ENCODE measurements around the gene TNFSF4.
A peak's percentile ranks its signal among the peaks of the same experiment; 100 is the strongest.

TNFSF4 gene

GRCh38 chr1:173202424-173203145, 4.5 kb downstream of the TNFSF4 start:
- Mint-ChIP-seq H3K4me3 (peak overlapping the region; percentile 55 to 60), H3K27ac (no peak overlapping the region), H3K4me1 (peaks cover 47 to 58% of the 10 kb centered on the region in 2 donors)

DNA sequence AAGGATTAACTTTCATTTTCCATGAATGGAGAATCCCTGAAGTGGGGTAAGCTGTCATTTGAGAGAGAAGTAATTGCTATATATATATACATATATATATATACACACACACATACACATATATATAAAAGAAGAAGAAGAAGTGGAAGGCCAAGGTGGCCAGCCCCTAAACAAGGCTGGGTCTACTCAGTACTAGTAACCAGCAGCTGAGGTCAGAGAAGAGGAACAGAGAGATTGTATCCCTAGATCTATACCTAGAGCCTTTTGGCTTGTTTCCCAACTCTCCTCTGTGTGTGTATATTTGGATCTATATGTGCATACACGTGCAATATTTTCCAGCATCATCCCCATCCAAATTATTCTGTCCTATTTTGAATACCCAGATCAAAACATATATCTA, 5.2 kb downstream of the TNFSF4 start:
- Mint-ChIP-seq H3K4me1 (peaks cover 45 to 55% of the 10 kb centered on the region in 2 donors), H3K27me3 (no peaks in the 10 kb centered on the region), H3K27ac (no peak overlapping the region), H3K36me3 (peaks cover 12 to 33% of the 10 kb centered on the region in 2 donors), H3K9me3 (no peaks in the 10 kb centered on the region), H3K4me3 (peak overlapping the region in 1 of 2 donors; percentile 60)
- DNase-seq (no peak), ATAC-seq (replicated peaks) (peak; percentile 83 to 84)

More at GRCh38 chr1:173202424-173203145, 4.5 kb downstream of the TNFSF4 start:
- peak in 1 of 2 donors; percentile 38 for ATAC-seq (replicated peaks)
- DNase-seq: no peak
- Mint-ChIP-seq H3K9me3 (no peaks in the 10 kb centered on the region), H3K27me3 (no peaks in the 10 kb centered on the region), H3K36me3 (peaks cover 12 to 28% of the 10 kb centered on the region in 2 donors)

GRCh38 chr1:173195596-173196088, 11.5 kb downstream of the TNFSF4 start:
- ATAC-seq (replicated peaks) (peak; percentile 88 to 92), DNase-seq (peak; percentile 87)
- peaks cover 0 to 2% of the 10 kb centered on the region in 2 donors for H3K9me3 Mint-ChIP-seq
- H3K27ac Mint-ChIP-seq: peak overlapping the region; percentile 93
- H3K36me3 Mint-ChIP-seq: peaks cover 10 to 38% of the 10 kb centered on the region in 2 donors
- H3K4me3 Mint-ChIP-seq: peak overlapping the region; percentile 29 to 53
- no peaks in the 10 kb centered on the region for H3K27me3 Mint-ChIP-seq
- peaks cover 56 to 64% of the 10 kb centered on the region in 2 donors for H3K4me1 Mint-ChIP-seq

GRCh38 chr1:173193639-173194038, 13.5 kb downstream of the TNFSF4 start:
- peaks cover 0 to 2% of the 10 kb centered on the region in 2 donors for H3K9me3 Mint-ChIP-seq
- H3K27me3 Mint-ChIP-seq: no peaks in the 10 kb centered on the region
- H3K27ac Mint-ChIP-seq: peak overlapping the region; percentile 38
- H3K4me3 Mint-ChIP-seq: no peak overlapping the region
- peaks cover 10 to 30% of the 10 kb centered on the region in 2 donors for H3K36me3 Mint-ChIP-seq
- peaks cover 57 to 64% of the 10 kb centered on the region in 2 donors for H3K4me1 Mint-ChIP-seq
- ATAC-seq (replicated peaks) (no peak), DNase-seq (no peak)

GRCh38 chr1:173191011-173191705, 16.0 kb downstream of the TNFSF4 start:
- ATAC-seq (replicated peaks): no peak
- H3K4me1 Mint-ChIP-seq: peaks cover 42 to 53% of the 10 kb centered on the region in 2 donors
- H3K4me3 Mint-ChIP-seq: peak overlapping the region in 1 of 2 donors; percentile 8
- H3K9me3 Mint-ChIP-seq: peaks cover 0 to 2% of the 10 kb centered on the region in 2 donors
- H3K27ac Mint-ChIP-seq: no peak overlapping the region
- peaks cover 13 to 28% of the 10 kb centered on the region in 2 donors for H3K36me3 Mint-ChIP-seq
- no peak for DNase-seq
- no peaks in the 10 kb centered on the region for H3K27me3 Mint-ChIP-seq

DNA sequence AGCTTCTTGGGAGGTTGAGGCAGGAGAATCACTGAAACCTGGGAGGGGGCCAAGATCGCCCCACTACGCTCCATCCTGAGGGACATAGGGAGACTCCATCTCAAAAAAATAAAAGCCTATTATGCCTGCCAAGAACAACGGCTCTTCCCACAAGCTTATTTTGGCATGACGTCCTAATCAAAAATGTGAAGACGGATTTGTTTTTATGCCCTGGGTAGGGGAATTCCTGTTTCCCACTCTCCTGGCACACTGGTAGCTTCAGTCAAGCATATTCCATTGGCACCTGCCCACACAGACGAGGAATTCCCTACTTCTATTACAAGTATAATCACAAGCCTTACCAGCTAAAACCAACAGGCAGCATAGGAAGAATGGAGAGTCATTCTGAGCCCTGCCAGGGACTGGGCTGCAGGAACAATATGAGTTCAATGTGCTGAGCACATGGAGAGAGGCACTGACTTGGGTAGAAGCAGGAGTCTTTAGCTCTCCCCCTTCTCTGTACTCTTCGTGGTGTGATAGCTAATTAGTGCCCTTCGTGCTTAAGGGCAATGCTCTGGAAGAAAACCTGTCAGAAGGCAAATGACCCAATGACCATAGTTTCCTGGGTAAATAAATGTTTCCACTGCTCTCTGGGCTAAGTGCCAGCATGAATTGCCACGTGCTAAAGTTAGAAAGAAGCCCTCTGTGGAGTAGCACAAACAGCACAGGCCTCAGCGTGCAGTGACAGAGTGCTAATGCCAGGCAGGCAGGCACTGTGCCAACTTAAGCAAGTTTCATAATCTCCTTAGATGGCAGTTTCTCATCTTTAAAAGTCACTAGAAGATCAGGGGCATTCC, 16.8 kb downstream of the TNFSF4 start:
- H3K4me1 Mint-ChIP-seq: peaks cover 34 to 45% of the 10 kb centered on the region in 2 donors

DNA sequence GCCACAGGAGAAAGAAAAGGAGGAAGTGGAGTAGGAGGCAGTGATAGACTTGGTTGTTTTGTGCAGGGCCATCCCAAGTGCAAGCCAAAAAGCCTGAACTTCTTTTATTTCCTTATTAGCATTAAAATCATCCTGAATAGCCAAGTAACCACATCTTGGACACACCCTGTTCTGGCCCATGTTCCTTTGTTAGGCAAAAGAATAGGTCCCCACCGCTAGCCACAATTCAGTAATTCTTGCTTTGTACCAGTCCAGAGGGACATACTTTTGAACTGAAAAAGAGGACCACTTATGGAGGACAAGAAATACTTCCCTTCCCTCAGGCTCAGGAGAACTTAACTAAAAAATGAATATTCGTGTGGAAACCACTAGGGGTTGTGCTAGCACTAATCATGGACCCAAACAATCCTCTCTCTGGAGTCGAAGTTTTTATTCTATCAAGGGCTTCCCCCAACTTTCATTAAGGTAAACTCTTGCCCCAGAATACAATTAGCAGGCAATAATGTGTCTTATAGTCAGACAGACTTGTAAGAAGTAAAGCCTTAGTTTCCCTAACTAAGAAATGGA, 19.4 kb downstream of the TNFSF4 start:
- ATAC-seq (replicated peaks) (no peak), DNase-seq (no peak)
- H3K27ac Mint-ChIP-seq: no peak overlapping the region
- H3K4me3 Mint-ChIP-seq: no peak overlapping the region
- H3K4me1 Mint-ChIP-seq: peaks cover 27 to 28% of the 10 kb centered on the region in 2 donors
- H3K36me3 Mint-ChIP-seq: peaks cover 13 to 28% of the 10 kb centered on the region in 2 donors
- H3K9me3 Mint-ChIP-seq: peaks cover 0 to 2% of the 10 kb centered on the region in 2 donors
- H3K27me3 Mint-ChIP-seq: no peaks in the 10 kb centered on the region

More for the DNA sequence above, 16.8 kb downstream of the TNFSF4 start:
- H3K27ac Mint-ChIP-seq: peak overlapping the region; percentile 75
- no peaks in the 10 kb centered on the region for H3K27me3 Mint-ChIP-seq
- peaks cover 13 to 28% of the 10 kb centered on the region in 2 donors for H3K36me3 Mint-ChIP-seq
- DNase-seq (peak; percentile 37), ATAC-seq (replicated peaks) (peak; percentile 67 to 74)
- H3K4me3 Mint-ChIP-seq: peak overlapping the region in 1 of 2 donors; percentile 6
- peaks cover 0 to 2% of the 10 kb centered on the region in 2 donors for H3K9me3 Mint-ChIP-seq

DNA sequence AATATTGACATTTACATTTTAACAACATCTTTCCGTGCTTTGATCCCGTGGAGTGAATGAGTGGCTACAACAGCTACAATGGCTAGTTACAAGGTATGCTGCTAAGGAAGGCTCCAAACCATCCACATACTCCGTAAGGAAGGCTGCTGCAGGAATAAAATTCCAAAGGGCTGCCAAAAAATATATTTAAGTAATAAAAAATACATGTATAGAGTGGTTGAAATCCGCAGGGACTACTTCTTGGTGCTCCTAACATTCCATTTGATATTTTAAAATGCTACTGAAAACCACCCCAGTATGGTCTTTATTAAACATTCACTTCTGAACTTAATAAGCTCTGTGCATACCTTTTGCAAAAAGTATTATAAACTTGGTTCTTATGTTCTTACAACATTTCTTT, 25.3 kb downstream of the TNFSF4 start:
- H3K27me3 Mint-ChIP-seq: no peaks in the 10 kb centered on the region
- H3K27ac Mint-ChIP-seq: no peak overlapping the region
- peaks cover 4 to 5% of the 10 kb centered on the region in 2 donors for H3K9me3 Mint-ChIP-seq
- ATAC-seq (replicated peaks): no peak
- DNase-seq: no peak
- H3K4me3 Mint-ChIP-seq: no peak overlapping the region
- peaks cover 12 to 19% of the 10 kb centered on the region in 2 donors for H3K36me3 Mint-ChIP-seq
- peaks cover 7 to 13% of the 10 kb centered on the region in 2 donors for H3K4me1 Mint-ChIP-seq

DNA sequence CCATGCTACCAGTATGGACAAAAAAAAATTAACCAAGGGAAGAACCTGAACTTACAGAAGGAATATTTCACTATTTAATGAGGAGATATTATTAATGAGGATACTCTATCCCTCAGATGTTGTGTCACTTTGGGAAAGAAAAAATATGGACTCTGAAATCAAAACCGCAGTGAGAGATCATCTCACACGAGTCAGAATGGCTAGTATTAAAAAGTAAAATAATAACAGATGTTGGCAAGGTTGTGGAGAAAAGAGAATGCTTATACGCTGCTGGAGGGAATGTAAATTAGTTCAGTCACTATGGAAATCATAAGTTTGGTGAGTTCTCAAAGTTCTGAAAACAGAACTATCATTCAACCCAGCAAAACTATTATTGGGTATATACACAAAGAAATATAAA, 30.9 kb downstream of the TNFSF4 start:
- Mint-ChIP-seq H3K4me1 (peaks cover 18 to 23% of the 10 kb centered on the region in 2 donors), H3K27me3 (no peaks in the 10 kb centered on the region), H3K4me3 (no peak overlapping the region), H3K9me3 (peaks cover 25 to 27% of the 10 kb centered on the region in 2 donors), H3K27ac (no peak overlapping the region), H3K36me3 (peaks cover 21 to 41% of the 10 kb centered on the region in 2 donors)
- ATAC-seq (replicated peaks): no peak
- DNase-seq: no peak

- ATAC-seq (replicated peaks): peak in 1 of 2 donors; percentile 20
- no peaks in the 10 kb centered on the region for H3K27me3 Mint-ChIP-seq
Measured at GRCh38 chr1:173175514-173176145, 31.5 kb downstream of the TNFSF4 start.

GRCh38 chr1:173173388-173173787, 33.7 kb downstream of the TNFSF4 start:
- peaks cover 15 to 18% of the 10 kb centered on the region in 2 donors for H3K4me1 Mint-ChIP-seq
- H3K36me3 Mint-ChIP-seq: peaks cover 18 to 34% of the 10 kb centered on the region in 2 donors
- H3K9me3 Mint-ChIP-seq: peaks cover 26 to 29% of the 10 kb centered on the region in 2 donors
- no peaks in the 10 kb centered on the region for H3K27me3 Mint-ChIP-seq
- H3K4me3 Mint-ChIP-seq: no peak overlapping the region
- ATAC-seq (replicated peaks): no peak
- no peak for DNase-seq
- no peak overlapping the region for H3K27ac Mint-ChIP-seq

More at GRCh38 chr1:173175514-173176145, 31.5 kb downstream of the TNFSF4 start:
- peak overlapping the region; percentile 53 for H3K27ac Mint-ChIP-seq
- H3K4me3 Mint-ChIP-seq: no peak overlapping the region
- H3K9me3 Mint-ChIP-seq: peaks cover 28 to 31% of the 10 kb centered on the region in 2 donors
- DNase-seq: no peak
- H3K36me3 Mint-ChIP-seq: peaks cover 23 to 44% of the 10 kb centered on the region in 2 donors
- peaks cover 18 to 23% of the 10 kb centered on the region in 2 donors for H3K4me1 Mint-ChIP-seq

GRCh38 chr1:173171152-173171551, 36.0 kb downstream of the TNFSF4 start:
- no peak for DNase-seq
- H3K27me3 Mint-ChIP-seq: no peaks in the 10 kb centered on the region
- H3K4me3 Mint-ChIP-seq: no peak overlapping the region

GRCh38 chr1:173168941-173169340, 38.2 kb downstream of the TNFSF4 start:
- Mint-ChIP-seq H3K4me1 (peaks cover 0 to under 1% of the 10 kb centered on the region in 2 donors), H3K9me3 (peaks cover 18 to 20% of the 10 kb centered on the region in 2 donors), H3K27me3 (no peaks in the 10 kb centered on the region), H3K36me3 (peaks cover 12 to 21% of the 10 kb centered on the region in 2 donors), H3K4me3 (no peak overlapping the region), H3K27ac (no peak overlapping the region)
- DNase-seq: no peak
- ATAC-seq (replicated peaks): no peak

More at GRCh38 chr1:173171152-173171551, 36.0 kb downstream of the TNFSF4 start:
- peaks cover 18 to 31% of the 10 kb centered on the region in 2 donors for H3K36me3 Mint-ChIP-seq
- H3K27ac Mint-ChIP-seq: no peak overlapping the region
- peaks cover 24 to 25% of the 10 kb centered on the region in 2 donors for H3K9me3 Mint-ChIP-seq
- no peak for ATAC-seq (replicated peaks)
- peaks cover 12 to 14% of the 10 kb centered on the region in 2 donors for H3K4me1 Mint-ChIP-seq

Measured in stimulated activated naive B cell treated with anti-CD40 and anti-IgM and Interleukin-4, amounts not matched to agents 10 μg/mL and 1 μg/mL and 100 μg/mL, for 72 hours (primary cell).